NOMO-1 (cell line): ENCODE results near the gene EML4.
A peak's percentile ranks its signal among the peaks of the same experiment; 100 is the strongest.
"Not testable (repeated sequence)": the region's sequence is repeated elsewhere in the genome, so short reads cannot be mapped to it uniquely, and the experiment has no call there.

ENCODE experiments used
- DNase-seq, 2 experiments: peaks; one replicate each; lab custom pipeline; 2025; ENCODE audit not compliant: unreplicated experiment in 2 of 2; lab: John Stamatoyannopoulos, UW

EML4 gene

DNA sequence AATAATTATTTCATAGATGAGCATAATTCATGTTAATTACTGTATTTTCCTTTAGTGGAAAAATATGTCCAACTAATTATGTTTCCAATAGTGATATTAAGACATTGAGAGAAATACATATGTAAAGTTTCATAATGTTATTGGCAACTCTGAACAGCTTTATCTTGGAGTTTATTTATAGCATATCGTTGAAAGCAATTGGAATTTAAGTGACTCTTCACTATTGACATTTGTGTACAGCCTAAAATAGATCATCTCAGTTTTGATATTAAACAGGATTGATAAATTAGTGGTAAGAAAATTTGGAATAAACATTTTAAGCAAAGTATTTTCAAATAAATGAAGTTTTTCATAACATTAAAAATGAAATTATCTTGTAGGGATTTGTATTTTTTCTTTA lies 79.7 kb downstream of the EML4 start:
- no peak for DNase-seq

- peak in 1 of 2 experiments; percentile 12 for DNase-seq
These were observed 80.1 kb downstream of the EML4 start for GRCh38 chr2:42249284-42249683.

DNA sequence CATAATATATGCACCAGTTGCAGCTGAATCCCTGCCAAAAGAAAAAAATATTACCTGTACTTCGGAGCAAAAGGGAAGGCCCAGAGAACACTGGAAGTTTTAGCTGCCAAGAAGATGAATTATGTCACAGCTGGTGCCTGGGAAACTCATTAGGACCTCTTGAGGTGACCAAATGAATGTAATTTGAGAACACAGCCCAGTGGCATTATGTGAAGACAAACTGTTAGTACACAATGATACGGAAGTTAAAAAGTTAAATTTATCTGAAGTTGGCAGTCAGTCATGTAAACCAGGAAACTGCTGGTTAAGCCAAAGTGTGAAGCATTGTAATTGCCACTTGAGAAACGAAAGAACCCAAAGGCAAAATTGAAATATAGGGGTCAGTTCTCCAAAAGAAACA lies 80.7 kb downstream of the EML4 start:
- DNase-seq, result no peak

GRCh38 chr2:42250925-42251324 lies 81.8 kb downstream of the EML4 start:
- DNase-seq, result no peak

- DNase-seq, result no peak
These were observed 83.3 kb downstream of the EML4 start for GRCh38 chr2:42252464-42252863.

- peak in 1 of 2 experiments; percentile 13 for DNase-seq
These were observed 85.2 kb downstream of the EML4 start for GRCh38 chr2:42254186-42254895.

DNA sequence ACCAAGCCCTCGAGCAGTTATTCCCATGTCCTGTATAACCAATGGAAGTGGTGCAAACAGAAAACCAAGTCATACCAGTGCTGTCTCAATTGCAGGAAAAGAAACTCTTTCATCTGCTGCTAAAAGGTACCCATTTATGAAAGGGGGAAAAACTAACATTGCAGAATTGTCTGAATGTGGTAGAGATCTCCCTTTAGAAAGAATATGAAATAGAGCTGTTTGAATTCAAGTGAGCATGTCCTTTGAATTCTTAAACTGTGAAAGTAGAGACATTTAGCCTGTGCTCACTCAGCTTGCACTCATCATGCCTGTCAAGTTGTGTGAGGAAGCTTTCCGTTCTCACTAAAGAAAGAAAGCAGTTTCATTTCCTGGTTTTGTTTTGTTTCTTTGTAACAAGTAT lies 87.4 kb downstream of the EML4 start:
- peak in 1 of 2 experiments; percentile 78 for DNase-seq

- no peak for DNase-seq
These were observed 92.5 kb downstream of the EML4 start for GRCh38 chr2:42261518-42262195.

DNA sequence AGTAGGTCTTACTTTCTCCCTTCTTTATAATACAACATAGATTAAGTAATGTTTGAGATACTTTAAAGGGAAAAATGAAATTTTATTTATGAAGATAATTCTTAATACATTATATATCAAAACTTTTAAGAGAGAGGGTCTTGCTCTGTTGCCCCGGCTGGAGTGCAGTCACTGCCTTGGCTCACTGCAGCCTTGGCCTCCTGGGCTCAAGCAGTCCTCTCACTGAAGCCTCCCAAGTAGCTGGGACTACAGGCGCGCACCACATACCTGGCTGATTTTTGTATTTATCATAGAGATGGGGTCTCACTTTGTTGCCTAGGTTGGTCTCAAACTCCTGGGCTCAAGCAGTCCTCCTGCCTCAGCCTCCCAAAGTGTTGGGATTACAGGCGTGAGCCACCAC lies 97.1 kb downstream of the EML4 start:
- DNase-seq, result no peak

- no peak for DNase-seq
These were observed 98.4 kb downstream of the EML4 start for GRCh38 chr2:42267530-42267929.

- peak in 1 of 2 experiments; percentile 15 for DNase-seq
These were observed 99.5 kb downstream of the EML4 start for GRCh38 chr2:42268528-42269151.

- no peak for DNase-seq
These were observed 101.6 kb downstream of the EML4 start for GRCh38 chr2:42270757-42271156.

- DNase-seq, result not testable (repeated sequence)
These were observed 102.1 kb downstream of the EML4 start for GRCh38 chr2:42271246-42271645.

GRCh38 chr2:42274863-42275262 lies 105.7 kb downstream of the EML4 start:
- DNase-seq, result no peak

- DNase-seq, result no peak
These were observed 112.4 kb downstream of the EML4 start for GRCh38 chr2:42281416-42282081.

DNA sequence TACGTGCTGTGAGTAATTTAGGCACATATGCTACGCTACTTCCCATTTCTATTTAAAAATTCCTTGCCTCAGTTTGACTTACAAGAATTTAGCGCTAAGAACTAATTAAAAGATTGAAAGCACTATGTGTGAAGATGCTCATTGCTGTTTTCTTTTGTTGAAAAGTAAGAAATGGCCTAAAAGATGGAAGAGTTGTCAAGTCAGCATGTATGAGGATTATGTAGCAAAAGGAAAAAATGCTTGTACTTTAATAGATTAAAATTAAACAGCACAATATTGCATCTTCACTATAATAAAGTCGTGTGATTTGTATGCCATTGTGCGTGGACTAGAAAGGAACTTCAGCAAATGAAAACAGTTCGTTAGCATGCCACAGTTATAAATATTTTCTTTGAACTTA lies 114.9 kb downstream of the EML4 start:
- no peak for DNase-seq

DNA sequence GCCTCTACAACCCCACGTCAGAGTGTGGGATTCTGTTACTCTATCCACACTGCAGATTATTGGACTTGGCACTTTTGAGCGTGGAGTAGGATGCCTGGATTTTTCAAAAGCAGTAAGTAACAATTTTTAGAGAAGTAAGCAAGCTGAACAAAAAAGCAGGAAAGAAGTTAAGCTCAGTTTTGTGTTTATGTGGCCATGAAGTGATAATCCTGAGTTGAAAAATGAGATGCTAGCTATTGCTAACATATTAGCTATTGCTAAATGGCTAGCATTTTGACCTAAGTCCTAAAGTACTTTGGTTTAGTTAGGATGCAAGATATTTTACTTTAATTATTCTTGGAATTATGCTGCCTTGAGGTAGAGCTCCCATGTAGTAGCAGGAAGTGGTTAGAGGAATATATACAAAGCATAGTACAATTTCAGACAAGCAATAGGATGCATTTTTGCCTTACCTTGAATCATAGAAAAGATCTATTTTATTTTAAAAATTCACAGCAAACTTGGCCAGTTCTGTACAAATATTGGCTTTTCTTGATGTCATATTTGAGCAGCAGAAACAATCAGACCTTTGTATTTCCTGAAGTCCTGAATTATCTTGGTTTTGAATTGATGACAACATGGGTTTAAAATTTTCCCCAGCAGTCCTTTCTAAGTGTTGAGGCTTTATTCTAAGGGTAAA lies 117.3 kb downstream of the EML4 start:
- DNase-seq, result no peak

- no peak for DNase-seq
These were observed 119.7 kb downstream of the EML4 start for GRCh38 chr2:42288811-42289210.

- no peak for DNase-seq
These were observed 120.1 kb downstream of the EML4 start for GRCh38 chr2:42289222-42289621.

GRCh38 chr2:42290005-42290404 lies 120.9 kb downstream of the EML4 start:
- DNase-seq, result no peak

DNA sequence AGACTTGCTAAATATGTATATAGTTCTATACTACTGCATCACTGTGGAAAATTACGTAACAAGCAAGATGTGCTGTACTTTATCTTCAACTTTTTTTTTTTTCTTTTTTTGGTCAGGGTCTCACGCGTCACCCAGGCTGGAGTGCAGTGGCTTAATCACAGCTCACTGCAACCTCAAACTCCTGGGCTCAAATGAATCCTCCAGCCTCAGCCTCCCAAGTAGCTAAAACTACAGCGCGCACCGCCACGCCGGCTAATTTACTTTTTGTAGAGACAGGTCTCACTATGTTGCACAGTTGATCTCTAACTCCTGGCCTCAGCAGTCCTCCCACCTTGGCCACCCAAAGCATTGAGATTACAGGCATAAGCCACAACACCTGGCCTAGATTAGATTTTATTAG lies 123.9 kb downstream of the EML4 start:
- no peak for DNase-seq
